HEK293 (cell line): ENCODE results near the gene CDAN1.

ENCODE experiments used
- KLF1 ChIP-seq: fragments of 450-650 bp; formaldehyde crosslinking; IDR thresholded peaks from 2 replicates; pipeline ENCODE4 v1.5.1; 2016; ENCODE audit warnings: missing biosample characterization, missing genetic modification characterization
- ZEB2 ChIP-seq: fragments of 450-650 bp; formaldehyde crosslinking; IDR thresholded peaks from 2 replicates; pipeline ENCODE4 v1.5.1; 2016; ENCODE audit warnings: missing biosample characterization, missing genetic modification characterization
- TF ChIP-seq, protein P1 (sequence below): fragments of 450-650 bp; formaldehyde crosslinking; IDR thresholded peaks from 2 replicates; pipeline ENCODE4 v1.5.1; 2016; ENCODE audit warnings: missing biosample characterization, missing genetic modification characterization

DNA sequence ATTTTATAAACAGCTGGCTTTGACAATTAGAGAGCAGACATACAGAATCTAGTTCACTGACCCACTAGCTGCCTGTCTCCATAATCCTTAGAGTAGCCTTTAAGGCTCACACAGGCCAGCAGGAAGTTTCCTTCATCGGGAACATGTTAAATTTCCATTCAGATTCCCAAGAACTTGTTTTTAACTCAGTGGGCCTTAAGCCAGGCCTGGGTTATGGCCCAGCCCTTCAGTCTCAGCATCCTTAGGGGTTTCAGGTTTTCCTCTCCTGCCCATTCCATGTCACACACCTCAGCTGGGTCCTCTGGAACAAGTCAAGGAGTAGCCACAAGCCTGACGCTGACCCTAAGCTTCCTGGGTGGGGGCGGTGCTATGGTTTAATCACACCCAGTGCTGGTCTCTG lies 15.0 kb downstream of the CDAN1 start:
- TF ChIP-seq, protein P1, sequence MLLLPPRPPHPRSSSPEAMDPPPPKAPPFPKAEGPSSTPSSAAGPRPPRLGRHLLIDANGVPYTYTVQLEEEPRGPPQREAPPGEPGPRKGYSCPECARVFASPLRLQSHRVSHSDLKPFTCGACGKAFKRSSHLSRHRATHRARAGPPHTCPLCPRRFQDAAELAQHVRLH (tag by site-specific recombination), result no peak
- TF ChIP-seq KLF1 (tag by site-specific recombination) (no peak), ZEB2 (no peak)
